MCF 10A (cell line): Measurements from ENCODE around the gene PHLDB3. TPM values are rescaled to one million over a fixed set of nuclear protein-coding genes. Genes with fewer than 3 reads are reported as not detected.

ENCODE experiments used
- BruUV-seq: library from RNA; stranded (reverse); fragments of 400-500 nt; replicated peaks from 2 replicates; lab custom pipeline; 2021; lab: Mats Ljungman, UMichigan
- CTCF ChIA-PET: fragments of 300-600 bp; sonication (Branson Sonifier 250); formaldehyde crosslinking; extraction: SDS; loops from one replicate; lab custom pipeline; 2021; ENCODE audit warnings: antibody characterized with exemption, inconsistent platforms; lab: Yijun Ruan, JAX
- POLR2A ChIA-PET: fragments of 300-600, 350-650 bp; sonication (Branson Sonifier 250); formaldehyde crosslinking; extraction: SDS; loops from one replicate; lab custom pipeline; 2020; ENCODE audit warnings: antibody characterized with exemption, inconsistent platforms; lab: Yijun Ruan, JAX
- DNase-seq: peaks from one replicate; pipeline ENCODE4 v3.0.0-alpha.2; 2018; ENCODE audit not compliant: unreplicated experiment
- H3K27ac Mint-ChIP-seq: one replicate; pipeline ENCODE4 v1.8.0; 2022; ENCODE audit warnings: mild to moderate bottlenecking, low read depth, mixed read lengths; ENCODE audit not compliant: unreplicated experiment
- H3K27me3 Mint-ChIP-seq: one replicate; pipeline ENCODE4 v1.8.0; 2022; ENCODE audit warnings: mixed read lengths; ENCODE audit not compliant: insufficient read depth, unreplicated experiment
- H3K36me3 Mint-ChIP-seq: one replicate; pipeline ENCODE4 v1.8.0; 2022; ENCODE audit warnings: mild to moderate bottlenecking, moderate library complexity, mixed read lengths; ENCODE audit not compliant: insufficient read depth, unreplicated experiment
- H3K4me1 Mint-ChIP-seq: one replicate; pipeline ENCODE4 v1.8.0; 2022; ENCODE audit warnings: mixed read lengths; ENCODE audit not compliant: insufficient read depth, unreplicated experiment
- H3K4me3 Mint-ChIP-seq: one replicate; pipeline ENCODE4 v1.8.0; 2022; ENCODE audit warnings: mild to moderate bottlenecking, moderate library complexity, mixed read lengths; ENCODE audit not compliant: unreplicated experiment
- H3K9me3 Mint-ChIP-seq: one replicate; pipeline ENCODE4 v1.8.0; 2022; ENCODE audit warnings: mixed read lengths; ENCODE audit not compliant: unreplicated experiment
- CTCF ChIP-seq: fragments of 200-600 bp; IDR thresholded peaks from one replicate; pipeline ENCODE4 v1.8.0; 2022; ENCODE audit warnings: antibody characterized with exemption, mild to moderate bottlenecking; ENCODE audit not compliant: unreplicated experiment
- intact Hi-C: fragments of 100-400 bp; cut with micrococcal nuclease; formaldehyde crosslinking; loops from 2 replicates; pipeline ENCODE4 v1.14.1; 2022
- total RNA-seq: library from RNA; stranded (reverse); gene quantifications from 2 replicates; pipeline ENCODE4 v1.2.3, GENCODE V29; 2022

Gene PHLDB3
- total RNA-seq, 1 experiment from 2014 or later, result 11.8 TPM

- CTCF ChIA-PET, result interaction anchor here (0.6 to 3.4 kb wide), 7 partner anchors 9 to 1309 kb away, joined by 3 to 23 read pairs (median 6); no protein-coding TSS in a partner anchor
- no peak for DNase-seq
- intact Hi-C loops, result loop anchor here (1.0 kb wide), 2 partner anchors 86 to 219 kb away; no protein-coding TSS in a partner anchor
- Mint-ChIP-seq H3K4me1 (peaks cover 6% of the 10 kb centered on the region), H3K27me3 (no peaks in the 10 kb centered on the region), H3K9me3 (no peaks in the 10 kb centered on the region), H3K36me3 (no peaks in the 10 kb centered on the region), H3K27ac (no peak overlapping the region), H3K4me3 (no peak overlapping the region)
- BruUV-seq, result no TSS peak
- TF ChIP-seq CTCF, result no peak
- POLR2A ChIA-PET, result no interaction called here
Measured at GRCh38 chr19:43433689-43434088, 70.9 kb downstream of the PHLDB3 start.

- intact Hi-C loops, result loop anchor here (1.0 kb wide), 2 partner anchors 86 to 219 kb away; no protein-coding TSS in a partner anchor
- ChIA-PET POLR2A (interaction anchor here (0.6 kb wide), 1 partner anchor 100 kb away, joined by 3 read pairs; no protein-coding TSS in a partner anchor), CTCF (interaction anchor here (1.1 to 3.4 kb wide), 4 partner anchors 15 to 95 kb away, joined by 3 to 23 read pairs (median 7); no protein-coding TSS in a partner anchor)
- no peak for TF ChIP-seq CTCF
- Mint-ChIP-seq H3K9me3 (no peaks in the 10 kb centered on the region), H3K4me1 (peaks cover 2% of the 10 kb centered on the region), H3K36me3 (no peaks in the 10 kb centered on the region), H3K27me3 (no peaks in the 10 kb centered on the region), H3K4me3 (no peak overlapping the region), H3K27ac (no peak overlapping the region)
- no peak for DNase-seq
- BruUV-seq, result no TSS peak
Measured at GRCh38 chr19:43433358-43433673, 71.2 kb downstream of the PHLDB3 start.

- no TSS peak for BruUV-seq
- no peak overlapping the region for H3K4me3 Mint-ChIP-seq
- no peak overlapping the region for H3K27ac Mint-ChIP-seq
- no peaks in the 10 kb centered on the region for H3K27me3 Mint-ChIP-seq
- H3K9me3 Mint-ChIP-seq, result no peaks in the 10 kb centered on the region
- H3K36me3 Mint-ChIP-seq, result no peaks in the 10 kb centered on the region
- no peak for DNase-seq
- CTCF ChIA-PET, result interaction anchor here (0.6 to 3.4 kb wide), 6 partner anchors 9 to 162 kb away, joined by 3 to 23 read pairs (median 3); partner anchors contain the start of gene PSG9
- intact Hi-C loops, result no loop called here
- TF ChIP-seq CTCF, result no peak
- H3K4me1 Mint-ChIP-seq, result peaks cover 4% of the 10 kb centered on the region
- POLR2A ChIA-PET, result interaction anchor here (0.6 kb wide), 1 partner anchor 282 kb away, joined by 3 read pairs; no protein-coding TSS in a partner anchor
Measured at GRCh38 chr19:43430976-43431375, 73.6 kb downstream of the PHLDB3 start.

- H3K36me3 Mint-ChIP-seq, result no peaks in the 10 kb centered on the region
- no peaks in the 10 kb centered on the region for H3K27me3 Mint-ChIP-seq
- H3K27ac Mint-ChIP-seq, result no peak overlapping the region
- H3K4me3 Mint-ChIP-seq, result no peak overlapping the region
- TF ChIP-seq CTCF, result peak; percentile 9
- no peaks in the 10 kb centered on the region for H3K9me3 Mint-ChIP-seq
- POLR2A ChIA-PET, result no interaction called here
- CTCF ChIA-PET, result interaction anchor here (0.7 to 1.5 kb wide), 3 partner anchors 17 to 253 kb away, joined by 3 read pairs; no protein-coding TSS in a partner anchor
- DNase-seq, result no peak
- BruUV-seq, result no TSS peak
- H3K4me1 Mint-ChIP-seq, result peaks cover 12% of the 10 kb centered on the region
- intact Hi-C loops, result no loop called here
Measured at GRCh38 chr19:43430142-43430710, 74.3 kb downstream of the PHLDB3 start.
